ENCODE data around the gene IL1RAPL2.
"Not testable (repeated sequence)": the region's sequence is repeated elsewhere in the genome, so short reads cannot be mapped to it uniquely, and the experiment has no call there.

The IL1RAPL2 gene

DNA sequence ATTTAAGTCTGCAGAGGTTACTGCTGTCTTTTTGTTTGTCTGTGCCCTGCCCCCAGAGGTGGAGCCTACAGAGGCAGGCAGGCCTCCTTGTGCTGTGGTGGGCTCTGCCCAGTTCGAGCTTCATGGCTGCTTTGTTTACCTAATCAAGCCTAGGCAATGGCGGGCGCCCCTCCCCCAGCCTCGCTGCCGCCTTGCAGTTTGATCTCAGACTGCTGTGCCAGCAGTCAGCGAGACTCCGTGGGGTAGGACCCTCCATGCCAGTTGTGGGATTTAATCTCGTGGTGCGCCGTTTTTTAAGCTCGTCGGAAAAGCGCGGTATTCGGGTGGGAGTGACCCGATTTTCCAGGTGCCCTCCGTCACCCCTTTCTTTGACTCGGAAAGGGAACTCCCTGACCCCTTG lies 111.5 kb downstream of the IL1RAPL2 start:
- not testable (repeated sequence) for DNase-seq

DNA sequence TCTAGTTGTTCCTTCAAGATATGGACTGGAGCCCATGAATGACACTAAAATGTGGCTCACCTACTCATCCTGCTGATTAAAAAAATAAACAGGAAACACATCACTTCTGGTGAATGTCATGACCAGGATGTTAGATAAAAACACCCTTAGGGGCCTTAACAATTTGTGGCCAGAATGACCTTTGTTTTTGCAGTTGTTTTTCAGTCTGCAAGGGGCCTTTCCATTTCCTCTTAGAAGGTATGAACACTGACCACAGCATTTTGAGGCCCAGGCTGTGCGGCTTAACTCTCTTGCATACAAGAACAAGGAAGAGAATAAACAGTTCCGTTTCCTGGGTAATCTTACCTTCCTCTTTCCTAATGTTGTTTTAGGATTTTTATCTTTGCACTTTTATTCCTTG lies 113.2 kb downstream of the IL1RAPL2 start:
- no peak for DNase-seq

DNA sequence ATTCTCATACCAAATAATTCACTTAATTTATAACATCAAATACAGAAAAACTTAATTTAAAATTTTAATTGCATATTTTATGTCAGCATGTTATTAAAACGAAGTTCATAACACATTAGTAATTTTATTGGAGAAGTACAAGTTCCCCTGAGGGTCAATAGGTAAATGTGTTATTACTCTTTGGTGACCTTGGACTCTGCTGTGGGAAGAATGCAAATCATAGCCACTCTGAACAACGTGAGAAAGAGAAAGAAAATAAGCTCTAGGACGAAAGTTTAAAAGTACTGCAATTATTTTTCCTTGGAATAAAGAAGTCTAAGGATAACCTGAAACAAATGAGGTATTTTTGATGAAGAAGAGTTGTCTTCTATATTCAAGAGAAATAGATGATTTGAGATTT lies 115.2 kb downstream of the IL1RAPL2 start:
- no peak for DNase-seq

DNA sequence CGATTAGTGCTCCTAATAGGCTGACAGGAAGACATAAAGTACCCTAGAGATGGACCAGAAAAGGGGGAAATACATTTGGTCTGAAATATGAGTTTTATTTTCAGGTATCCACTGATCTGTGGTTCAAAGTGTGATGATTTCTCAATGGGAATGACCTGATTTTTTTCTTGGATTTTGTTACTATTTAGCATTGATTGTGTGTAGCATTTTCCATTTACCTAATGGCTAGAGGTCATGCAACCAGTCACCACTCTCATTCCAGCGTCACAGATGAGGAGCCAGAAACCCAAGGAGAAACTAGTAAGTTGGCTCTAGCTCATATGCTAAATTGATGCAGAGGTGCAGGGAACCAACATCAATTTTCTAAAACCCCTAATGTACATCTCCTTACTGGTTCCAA lies 118.1 kb downstream of the IL1RAPL2 start:
- DNase-seq: no peak

DNA sequence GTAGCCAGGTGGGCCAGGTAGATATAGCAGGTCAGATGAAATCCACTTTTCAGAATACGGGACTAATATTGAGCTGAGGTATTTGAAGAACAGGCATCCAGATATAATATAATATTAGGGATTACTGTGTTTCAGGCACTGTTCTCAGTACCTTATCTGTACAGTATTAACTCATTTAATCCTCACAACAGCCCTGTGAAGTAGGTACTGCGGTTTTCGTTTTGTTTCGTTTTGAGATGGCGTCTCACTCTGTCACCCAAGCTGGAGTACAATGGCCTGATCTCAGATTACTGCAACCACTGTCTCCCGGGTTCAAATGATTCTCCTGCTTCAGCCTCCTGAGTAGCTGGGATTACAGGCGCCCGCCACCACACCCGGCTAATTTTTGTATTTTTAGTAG lies 129.6 kb downstream of the IL1RAPL2 start:
- DNase-seq: no peak

DNA sequence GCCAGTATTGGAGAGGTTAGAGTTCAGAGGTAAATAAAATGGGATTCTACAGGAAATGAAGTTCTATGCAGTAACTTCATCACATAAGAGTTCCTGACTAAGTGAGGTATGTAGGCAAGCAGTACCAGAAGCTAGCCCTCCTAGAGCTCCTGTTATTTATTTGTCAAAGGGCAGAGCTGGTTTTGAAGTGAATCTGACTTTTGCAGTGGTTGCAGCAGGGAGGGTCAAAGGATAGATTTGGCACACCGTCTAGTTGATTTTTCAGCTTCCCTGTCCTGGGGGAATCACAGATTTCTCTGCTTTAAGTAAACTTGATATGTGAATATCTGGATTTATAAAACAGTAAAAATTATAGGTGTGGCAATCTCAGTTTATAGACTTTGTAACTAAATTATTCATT lies 130.7 kb downstream of the IL1RAPL2 start:
- no peak for DNase-seq

DNA sequence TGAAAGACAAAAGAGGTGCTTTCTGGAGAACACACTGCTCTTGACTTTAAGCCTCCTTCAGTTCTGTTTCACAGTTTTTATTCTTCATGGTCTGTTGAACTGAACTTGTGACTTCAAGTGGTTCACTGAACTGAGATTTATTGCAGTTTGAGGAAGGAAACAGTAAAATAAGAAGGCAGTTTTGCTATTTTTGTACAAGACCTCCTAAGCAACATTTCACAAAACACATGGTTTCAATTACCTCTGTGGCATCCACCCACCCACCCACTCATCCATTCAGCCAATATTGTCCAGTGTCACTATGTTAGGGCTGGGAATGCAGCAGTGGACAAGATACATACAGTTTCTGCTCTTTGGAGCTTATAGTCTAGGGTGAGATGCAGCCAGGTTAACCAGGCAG lies 131.3 kb downstream of the IL1RAPL2 start:
- no peak for DNase-seq

DNA sequence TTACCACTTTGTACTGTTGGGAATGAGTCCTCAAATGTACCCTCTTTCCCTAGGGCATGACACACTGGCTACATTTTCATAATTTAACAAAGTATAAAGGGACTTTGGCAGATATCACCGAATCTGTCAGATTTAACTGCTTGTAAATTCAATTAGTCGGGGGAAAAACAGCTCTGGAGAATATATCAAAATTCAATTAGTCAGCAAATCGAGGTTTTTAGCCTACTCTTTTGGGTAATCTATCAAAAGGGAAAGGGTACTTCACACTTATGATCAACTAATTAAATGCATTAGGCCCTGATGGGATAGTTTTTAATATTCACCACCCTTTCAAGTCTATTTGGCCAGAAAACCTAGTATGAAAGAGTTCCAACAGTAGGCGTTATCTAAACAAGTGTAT lies 141.0 kb downstream of the IL1RAPL2 start:
- no peak for DNase-seq

DNA sequence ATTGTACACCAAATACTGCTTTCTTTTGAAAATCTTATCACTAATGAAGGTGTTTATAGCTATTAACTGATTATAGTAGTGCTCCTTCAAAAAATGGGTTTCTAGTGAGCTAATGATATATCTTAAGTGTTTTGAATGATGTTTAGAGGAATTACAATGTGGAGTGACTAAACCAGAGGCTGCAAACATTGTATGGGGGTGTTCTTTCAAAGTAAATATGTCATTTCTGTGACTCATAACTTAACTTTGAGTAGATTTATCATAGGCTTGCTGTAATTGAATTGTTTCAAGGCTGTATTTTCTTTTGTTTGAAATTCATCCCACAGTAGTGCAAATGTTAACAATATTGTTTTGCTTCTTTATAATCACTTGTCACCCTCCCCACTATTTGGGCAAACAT lies 141.6 kb downstream of the IL1RAPL2 start:
- no peak for DNase-seq

DNA sequence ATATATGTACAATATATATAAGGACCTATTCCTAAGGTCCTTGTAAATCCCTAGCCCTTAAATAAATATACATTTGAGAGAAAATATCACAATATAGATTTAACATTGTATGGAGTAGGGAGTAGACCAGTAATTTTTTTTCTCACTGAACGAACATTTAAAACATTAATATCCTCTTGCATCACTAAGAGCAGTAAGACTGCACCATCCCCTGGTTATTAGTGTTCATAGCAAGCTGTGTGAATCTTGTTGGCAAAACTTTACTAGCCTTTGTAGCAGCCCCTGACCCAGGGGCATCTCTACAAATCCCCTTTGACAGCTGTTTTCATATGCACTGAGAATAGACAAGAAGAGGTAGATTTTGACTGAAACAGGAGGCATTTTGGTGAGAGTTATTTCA lies 146.5 kb downstream of the IL1RAPL2 start:
- DNase-seq: no peak

DNA sequence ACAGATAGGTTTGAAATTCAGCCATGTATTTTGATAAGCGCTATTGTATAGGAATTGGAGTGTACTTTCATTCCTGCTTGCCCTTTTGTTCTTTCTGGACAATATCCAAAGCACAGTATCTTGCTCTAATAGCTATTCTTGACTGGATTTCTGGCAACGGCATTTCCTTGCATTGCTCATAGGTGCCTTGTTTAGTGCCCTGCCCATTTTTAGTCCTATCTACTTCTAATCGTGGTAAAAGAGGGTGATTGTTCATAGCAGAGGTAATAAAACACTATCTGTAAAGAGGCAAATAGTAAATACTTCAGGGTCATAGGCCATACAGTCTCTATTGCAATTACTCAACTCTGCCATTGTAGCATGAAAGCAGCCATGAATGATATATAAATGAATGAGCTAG lies 155.9 kb downstream of the IL1RAPL2 start:
- DNase-seq: no peak

DNA sequence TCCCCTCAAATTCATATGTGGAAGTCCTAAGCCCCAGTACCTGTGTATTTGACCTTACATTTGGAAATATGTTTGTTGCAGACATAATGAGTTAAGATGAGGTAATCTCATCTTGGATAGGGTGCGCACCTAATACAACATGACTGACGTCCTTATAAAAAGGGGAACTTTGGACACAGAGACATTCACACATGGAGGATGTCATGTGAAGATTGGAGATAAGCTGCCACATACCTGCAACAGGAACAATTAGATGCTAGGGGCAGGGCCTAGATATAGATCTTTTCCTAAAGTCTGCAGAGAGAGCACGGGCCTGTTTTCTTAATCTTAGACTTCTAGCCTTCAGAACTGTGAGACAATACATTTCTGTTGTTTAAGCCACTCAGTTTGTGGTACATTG lies 162.5 kb downstream of the IL1RAPL2 start:
- no peak for DNase-seq

DNA sequence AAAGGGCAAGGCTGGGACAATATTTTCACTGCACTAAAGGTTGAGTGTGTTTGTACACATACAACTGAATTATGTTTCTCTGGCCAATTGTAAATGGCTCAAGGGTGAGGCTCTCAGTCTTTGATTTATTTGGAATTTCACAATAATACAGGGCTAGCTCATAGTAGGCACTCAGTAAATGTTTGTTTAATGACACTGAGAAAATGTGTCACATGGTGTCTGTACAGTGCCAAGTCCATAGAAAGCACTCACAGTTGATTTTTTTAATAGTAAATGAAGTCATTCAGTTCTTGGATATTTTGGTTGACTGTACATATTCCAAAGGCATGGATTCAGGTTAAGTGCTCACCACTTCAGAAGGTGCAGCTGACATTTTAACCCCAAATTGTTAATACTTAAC lies 176.4 kb downstream of the IL1RAPL2 start:
- no peak for DNase-seq

DNA sequence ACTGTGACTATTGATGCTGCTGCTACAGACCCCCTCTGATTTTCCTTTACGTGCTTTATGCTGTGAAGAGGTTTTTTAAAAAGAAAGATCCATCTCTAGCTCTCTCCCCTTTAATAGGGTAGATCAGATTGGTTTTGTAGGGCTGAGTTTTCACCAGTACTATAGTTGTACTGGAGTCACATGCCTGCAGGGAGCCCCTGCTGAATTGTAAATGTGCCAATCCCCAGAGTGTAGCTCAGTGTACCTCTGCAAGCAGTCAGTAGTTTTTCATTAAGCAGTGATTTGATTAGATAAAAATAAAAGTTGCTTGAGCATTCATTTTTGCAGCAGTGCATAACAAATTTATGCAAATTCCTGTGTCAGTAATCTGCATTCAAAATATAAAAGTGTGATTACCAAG lies 179.2 kb downstream of the IL1RAPL2 start:
- no peak for DNase-seq

DNA sequence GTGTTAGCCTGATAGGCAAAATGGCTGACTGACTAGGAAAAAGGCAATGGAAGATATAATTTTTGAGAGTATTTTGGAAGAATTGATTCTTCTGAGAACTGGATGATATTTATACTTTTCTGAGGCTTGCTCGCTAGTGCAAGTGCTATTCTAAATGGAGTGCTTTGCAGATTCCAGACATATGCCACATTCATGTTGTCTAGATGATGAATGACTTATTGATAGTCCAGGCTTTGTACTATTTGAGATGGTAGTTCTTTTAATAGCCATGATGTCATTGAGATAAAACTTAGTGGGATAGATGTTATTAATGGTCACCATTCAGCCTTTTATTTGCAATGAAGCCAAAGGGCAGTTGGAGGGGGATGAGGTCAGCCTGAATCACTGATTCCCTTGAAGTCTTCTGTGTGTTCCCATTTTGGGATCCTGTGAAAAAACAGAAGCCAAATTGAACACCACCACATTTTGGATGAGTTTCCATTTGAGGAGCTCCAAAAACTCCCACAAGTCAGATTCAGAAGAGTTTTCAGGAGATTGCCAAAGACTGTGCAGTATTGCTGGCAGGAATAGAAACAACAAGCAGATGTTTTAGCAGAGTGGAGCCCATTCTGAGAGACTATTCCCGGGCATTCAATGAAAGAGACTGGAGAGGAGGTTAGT lies 184.1 kb downstream of the IL1RAPL2 start:
- no peak for DNase-seq

DNA sequence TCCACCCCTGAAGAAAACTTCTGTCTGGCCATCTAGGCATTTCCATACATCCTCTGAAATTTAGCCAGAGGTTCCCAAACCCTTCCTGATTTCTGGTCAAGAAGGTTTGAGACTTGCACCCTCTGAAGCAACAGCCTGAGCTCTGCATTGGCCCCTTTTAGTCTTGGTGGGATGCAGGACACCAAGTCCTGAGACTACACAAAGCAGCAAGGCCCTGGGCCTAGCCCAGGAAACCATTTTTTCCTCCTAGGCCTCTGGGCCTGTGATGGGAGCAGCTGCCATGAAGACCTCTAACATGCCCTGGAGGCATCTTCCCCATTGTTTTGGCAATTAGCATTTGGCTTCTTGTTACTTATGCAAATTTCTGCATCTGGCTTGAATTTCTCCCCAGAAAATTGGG lies 196.6 kb downstream of the IL1RAPL2 start:
- DNase-seq: no peak

DNA sequence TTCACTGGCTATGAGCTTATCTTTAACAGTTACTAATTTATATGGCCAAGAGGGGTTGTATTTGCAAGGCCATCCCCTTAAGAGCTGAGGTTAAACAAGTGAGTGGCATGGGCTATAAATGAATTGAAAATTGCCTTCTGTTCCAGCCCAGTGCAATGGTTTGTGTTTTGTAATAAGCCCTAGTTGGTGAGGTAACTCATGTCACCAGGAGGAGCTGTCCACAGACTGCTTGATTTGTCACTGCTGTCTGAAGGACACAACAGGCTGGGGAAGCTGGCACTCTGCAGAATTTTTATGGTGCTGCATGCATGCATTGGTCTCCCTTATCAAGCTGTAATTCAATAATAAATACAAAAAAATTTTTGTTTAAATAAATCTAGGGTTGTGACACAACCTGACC lies 223.8 kb downstream of the IL1RAPL2 start:
- no peak for DNase-seq

DNA sequence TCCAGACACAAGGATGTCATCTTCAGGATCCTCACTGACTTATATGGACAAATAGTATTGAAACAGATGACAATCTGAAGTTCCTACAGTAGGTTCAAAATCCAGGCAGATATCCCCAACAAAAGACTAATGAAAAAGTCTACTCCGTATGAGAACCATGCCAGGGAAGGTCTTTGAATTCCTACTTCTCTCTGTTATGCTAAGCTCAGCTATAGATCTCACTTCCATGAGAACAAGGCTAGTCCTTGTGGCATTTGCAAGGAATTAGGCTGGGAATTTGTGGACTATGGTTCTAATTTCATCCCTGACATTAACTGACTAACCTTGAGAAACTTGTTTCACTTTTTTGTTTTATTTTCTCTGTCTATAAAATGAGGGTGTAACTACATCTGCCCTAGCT lies 229.8 kb downstream of the IL1RAPL2 start:
- no peak for DNase-seq

DNA sequence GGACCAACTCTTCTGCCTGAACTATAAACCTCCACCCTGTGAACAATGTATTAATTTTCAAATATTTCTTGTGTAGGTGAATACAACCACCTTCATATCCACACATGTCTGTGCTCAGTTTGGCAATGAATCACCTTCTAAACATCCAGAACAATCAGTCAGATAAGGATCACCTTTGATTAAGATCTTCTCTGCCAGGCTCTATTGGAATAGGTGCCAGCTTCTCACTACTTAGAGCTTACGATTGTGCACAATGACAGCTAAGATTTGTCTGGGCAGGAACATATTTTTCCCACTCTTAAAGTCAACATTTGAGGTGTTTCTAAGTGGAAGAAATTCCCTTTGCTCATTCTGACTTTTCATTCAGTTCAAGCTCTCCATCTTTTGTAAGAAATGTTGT lies 237.2 kb downstream of the IL1RAPL2 start:
- no peak for DNase-seq

DNA sequence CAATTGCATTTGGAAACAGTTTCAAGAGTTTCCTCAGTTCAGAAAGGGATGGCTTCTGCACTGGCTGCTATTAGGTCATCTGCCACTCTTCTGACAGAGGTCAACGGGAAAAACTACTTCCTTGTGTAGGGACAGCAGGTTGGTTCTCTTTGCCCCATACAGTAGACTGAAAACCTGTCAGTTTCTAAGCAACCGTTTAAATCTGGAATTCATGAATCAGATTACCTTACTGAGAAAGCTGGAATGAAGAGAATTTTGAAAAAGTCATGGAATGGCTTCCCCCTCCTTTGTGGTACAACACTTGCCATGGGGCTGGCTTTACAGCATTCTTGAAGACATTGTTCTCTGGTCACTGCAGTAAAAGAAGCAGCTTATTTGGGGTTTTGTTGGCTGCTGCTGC lies 240.3 kb downstream of the IL1RAPL2 start:
- DNase-seq: no peak

DNA sequence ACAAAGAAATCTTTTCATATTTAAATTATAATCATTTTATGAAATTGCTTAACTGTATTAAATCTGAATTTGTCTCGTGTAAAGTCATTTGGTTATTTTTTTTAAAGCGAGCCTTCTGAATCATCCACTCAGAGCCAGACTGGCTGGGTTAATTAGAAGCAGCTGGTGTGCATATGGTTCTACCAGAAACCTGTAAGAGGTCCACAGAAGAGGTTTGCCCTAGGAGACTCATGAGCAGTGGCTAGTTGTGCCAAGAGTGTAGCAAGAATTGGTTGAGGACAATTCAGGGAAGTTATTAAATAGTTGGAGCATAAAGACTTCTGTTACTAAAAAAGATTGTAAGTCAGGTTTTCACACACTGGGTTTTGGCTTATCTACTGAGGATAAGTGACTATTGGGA lies 267.4 kb downstream of the IL1RAPL2 start:
- DNase-seq: no peak

DNA sequence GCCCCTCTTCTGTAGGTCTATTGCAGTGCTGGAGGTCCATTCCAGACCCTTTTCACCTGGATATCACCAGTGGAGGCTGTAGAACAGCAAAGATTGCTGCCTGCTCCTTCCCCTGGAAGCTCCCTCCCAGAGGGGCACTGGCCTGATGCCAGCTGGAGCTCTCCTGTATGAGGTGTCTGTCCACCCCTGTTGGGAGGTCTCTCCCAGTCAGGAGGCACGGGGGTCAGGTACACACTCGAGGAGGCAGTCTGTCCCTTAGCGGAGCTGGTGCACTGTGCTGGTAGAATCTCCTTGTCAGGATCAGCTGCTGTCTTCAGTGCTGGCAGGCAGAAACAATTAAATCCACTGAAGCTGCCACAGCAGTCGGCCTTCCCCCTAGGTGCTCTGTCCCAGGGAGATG lies 276.6 kb downstream of the IL1RAPL2 start:
- no peak for DNase-seq

DNA sequence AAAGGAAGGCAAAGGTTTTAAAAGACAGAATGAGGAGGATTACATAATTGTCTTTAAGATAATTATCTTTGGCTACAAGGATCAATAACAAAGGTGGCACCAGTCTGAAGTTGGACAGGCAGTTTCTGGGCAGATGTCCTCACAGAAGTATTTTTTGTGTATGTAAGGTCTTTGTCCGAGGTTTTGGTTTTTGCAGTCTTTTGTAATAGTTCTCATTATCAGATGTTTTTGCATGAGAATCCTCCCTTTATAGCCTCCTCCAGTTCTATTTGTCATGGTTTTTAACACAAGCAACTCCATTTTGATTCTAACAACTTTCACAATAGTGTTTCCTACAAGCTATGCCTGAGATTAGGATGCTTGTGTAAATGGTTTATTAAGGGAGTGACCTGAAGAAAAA lies 286.2 kb downstream of the IL1RAPL2 start:
- no peak for DNase-seq

DNA sequence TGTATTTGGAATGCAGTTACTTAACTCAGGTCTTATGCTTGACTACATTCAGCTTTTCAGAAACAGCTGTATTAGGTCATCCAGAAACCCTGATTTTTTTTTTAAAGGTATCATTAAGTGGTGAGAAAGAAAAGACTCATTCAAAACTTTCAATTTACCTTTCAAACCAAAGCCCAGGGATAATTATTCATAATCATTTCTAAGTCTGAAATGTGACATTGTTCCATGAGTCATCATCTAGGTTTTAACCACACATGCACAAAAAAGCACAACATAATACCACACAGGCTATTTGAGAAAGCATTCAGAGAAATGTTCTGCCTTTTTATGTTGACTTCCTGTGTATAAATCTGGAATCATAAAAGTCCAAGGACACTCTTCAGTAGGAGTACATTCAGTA lies 288.2 kb downstream of the IL1RAPL2 start:
- DNase-seq: no peak

DNA sequence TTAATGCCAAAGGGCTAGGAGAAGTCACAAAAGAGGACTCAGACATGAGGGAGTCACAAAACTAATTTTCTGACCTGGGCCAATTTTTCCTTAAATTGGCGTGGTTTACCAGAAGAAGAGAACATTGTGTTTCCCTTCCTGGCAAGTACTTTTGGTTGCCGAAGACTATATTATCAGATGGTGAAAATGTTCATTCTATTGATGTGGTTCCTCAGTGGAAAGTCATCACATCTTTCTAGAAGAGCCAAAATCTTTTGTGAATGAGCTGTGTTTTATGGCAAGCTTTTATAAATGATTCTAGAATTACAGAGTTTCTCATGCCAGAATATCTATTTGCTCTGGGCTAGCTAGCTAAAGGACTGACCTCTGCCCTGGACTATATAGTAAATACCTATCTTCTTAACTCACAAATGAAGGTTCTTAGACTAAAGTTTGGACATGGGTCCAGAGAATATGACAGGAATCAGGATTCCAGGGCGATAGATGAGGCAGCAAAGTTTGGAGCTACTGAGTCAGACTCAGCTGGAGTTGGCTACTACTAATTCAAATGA lies 288.9 kb downstream of the IL1RAPL2 start:
- DNase-seq: no peak

DNA sequence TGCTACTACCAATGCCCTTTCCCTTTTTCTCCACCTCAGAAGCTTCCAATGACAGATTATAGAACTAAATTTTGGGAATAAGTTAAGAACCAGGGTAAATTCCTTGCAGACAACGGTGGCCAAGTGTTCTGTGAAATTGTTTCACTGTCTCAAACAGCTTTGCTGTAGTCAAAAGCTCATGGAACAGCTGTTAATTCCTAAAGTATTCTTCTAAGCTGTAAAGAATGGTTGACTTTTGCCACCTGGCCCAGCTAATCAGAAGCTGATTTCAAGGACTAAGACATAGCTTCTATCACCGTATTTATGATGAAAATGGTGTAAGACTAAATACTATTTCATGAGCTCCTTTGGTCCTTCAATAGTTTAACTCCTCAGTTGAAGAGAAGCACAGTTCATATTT lies 297.5 kb downstream of the IL1RAPL2 start:
- DNase-seq: no peak

Data from NCI-H748 treated with DMSO at 0.1 percent for 48 hours (cell line).